Type B pancreatic cell (in vitro differentiated cells): Measurements from ENCODE around the gene MACO1. TPM values are rescaled to one million over a fixed set of nuclear protein-coding genes. Genes with fewer than 3 reads are reported as not detected.
"Not testable (repeated sequence)": the region's sequence is repeated elsewhere in the genome, so short reads cannot be mapped to it uniquely, and the experiment has no call there.

Source experiments
- DNase-seq: peaks from one replicate; pipeline ENCODE4 v3.0.0; 2021; ENCODE audit warnings: mixed read lengths; ENCODE audit not compliant: unreplicated experiment; ENCODE audit errors: extremely low spot score
- H3K27ac Mint-ChIP-seq: 2 replicates; pipeline ENCODE4 v1.8.0; 2021; ENCODE audit warnings: mild to moderate bottlenecking, mixed read lengths
- H3K27me3 Mint-ChIP-seq: 2 replicates; pipeline ENCODE4 v1.8.0; 2021; ENCODE audit warnings: mixed read lengths
- H3K36me3 Mint-ChIP-seq: 2 replicates; pipeline ENCODE4 v1.8.0; 2021; ENCODE audit warnings: mixed read lengths
- H3K4me1 Mint-ChIP-seq: one replicate; pipeline ENCODE4 v1.8.0; 2021; ENCODE audit warnings: mixed read lengths; ENCODE audit not compliant: unreplicated experiment
- H3K4me3 Mint-ChIP-seq: 2 replicates; pipeline ENCODE4 v1.8.0; 2021; ENCODE audit warnings: mild to moderate bottlenecking, mixed read lengths
- H3K9me3 Mint-ChIP-seq: 2 replicates; pipeline ENCODE4 v1.8.0; 2021; ENCODE audit warnings: mixed read lengths
- CTCF ChIP-seq: fragments of 200-600 bp; sonication (generic); conservative IDR thresholded peaks from 2 replicates; pipeline ENCODE4 v1.5.0; 2021; ENCODE audit warnings: antibody characterized with exemption, mild to moderate bottlenecking
- total RNA-seq: library from RNA; stranded (reverse); gene quantifications from 2 replicates; pipeline ENCODE4 v1.2.1, GENCODE V29; 2021; ENCODE audit warnings: low replicate concordance

Gene MACO1
- total RNA-seq, 1 donor from 2014 or later = 22.0 TPM

- Mint-ChIP-seq H3K4me3 (no peak overlapping the region), H3K27ac (no peak overlapping the region), H3K27me3 (no peaks in the 10 kb centered on the region), H3K36me3 (peaks cover 16% of the 10 kb centered on the region), H3K4me1 (peaks cover 13% of the 10 kb centered on the region), H3K9me3 (no peaks in the 10 kb centered on the region)
- no peak for TF ChIP-seq CTCF
- DNase-seq = no peak
Measured at GRCh38 chr1:25450891-25451290, 20.2 kb downstream of the MACO1 start.

GRCh38 chr1:25451908-25452307 lies 21.2 kb downstream of the MACO1 start:
- TF ChIP-seq CTCF = no peak
- Mint-ChIP-seq H3K27ac (no peak overlapping the region), H3K9me3 (no peaks in the 10 kb centered on the region), H3K27me3 (no peaks in the 10 kb centered on the region), H3K4me3 (no peak overlapping the region), H3K36me3 (peaks cover 16% of the 10 kb centered on the region), H3K4me1 (peaks cover 4% of the 10 kb centered on the region)
- no peak for DNase-seq

- Mint-ChIP-seq H3K4me3 (no peak overlapping the region), H3K9me3 (no peaks in the 10 kb centered on the region), H3K36me3 (peaks cover 22% of the 10 kb centered on the region), H3K4me1 (peaks cover 14% of the 10 kb centered on the region), H3K27ac (no peak overlapping the region), H3K27me3 (no peaks in the 10 kb centered on the region)
- DNase-seq = no peak
- no peak for TF ChIP-seq CTCF
Measured at GRCh38 chr1:25456502-25456901, 25.8 kb downstream of the MACO1 start.

GRCh38 chr1:25458541-25459298 lies 28.0 kb downstream of the MACO1 start:
- Mint-ChIP-seq H3K27me3 (no peaks in the 10 kb centered on the region), H3K36me3 (peaks cover 27% of the 10 kb centered on the region), H3K9me3 (no peaks in the 10 kb centered on the region), H3K4me1 (peaks cover 14% of the 10 kb centered on the region), H3K4me3 (no peak overlapping the region), H3K27ac (peak overlapping the region; percentile 11)
- DNase-seq = no peak
- no peak for TF ChIP-seq CTCF

GRCh38 chr1:25460020-25460419 lies 29.3 kb downstream of the MACO1 start:
- H3K27me3 Mint-ChIP-seq = no peaks in the 10 kb centered on the region
- H3K4me1 Mint-ChIP-seq = peaks cover 14% of the 10 kb centered on the region
- H3K4me3 Mint-ChIP-seq = no peak overlapping the region
- H3K36me3 Mint-ChIP-seq = peaks cover 30% of the 10 kb centered on the region
- no peak for DNase-seq
- no peaks in the 10 kb centered on the region for H3K9me3 Mint-ChIP-seq
- TF ChIP-seq CTCF = no peak
- no peak overlapping the region for H3K27ac Mint-ChIP-seq

- not testable (repeated sequence) for H3K27ac Mint-ChIP-seq, DNase-seq, H3K27me3 Mint-ChIP-seq, H3K9me3 Mint-ChIP-seq, H3K4me3 Mint-ChIP-seq
- Mint-ChIP-seq H3K4me1 (peaks cover 14% of the 10 kb centered on the region), H3K36me3 (peaks cover 35% of the 10 kb centered on the region)
Measured at GRCh38 chr1:25460816-25461215, 30.1 kb downstream of the MACO1 start.
